Measurements from ENCODE around the gene COL20A1.

The COL20A1 gene

GRCh38 chr20:63272105-63273058 is 20.6 kb upstream of the COL20A1 start, which contains the start of gene ARFGAP1:
Gene ARFGAP1, plus strand, starts transcription at chr20:63272813. Its CDS starts 2,768 bp downstream, at chr20:63275581.
- DNase-seq (ENCODE audit: extremely low read depth, low read depth): peak; percentile 36
- peak within 1 kb of the TSS; percentile 92 for H3K4me3 ChIP-seq (replicated peaks; ENCODE audit: low read depth, low read length)
- no peak for TF ChIP-seq CTCF (IDR thresholded peaks at IDR 0.05; ENCODE audit: low read depth, low read length, missing control alignments)

- peak overlapping the region; percentile 92 for H3K4me3 ChIP-seq (replicated peaks; ENCODE audit: low read depth, low read length)
- TF ChIP-seq CTCF (IDR thresholded peaks at IDR 0.05; ENCODE audit: low read depth, low read length, missing control alignments): no peak
- no peak for DNase-seq (ENCODE audit: extremely low read depth, low read depth)
Observed at GRCh38 chr20:63273059-63273579, 19.9 kb upstream of the COL20A1 start.

GRCh38 chr20:63273635-63274380 is 19.2 kb upstream of the COL20A1 start:
- H3K4me3 ChIP-seq (replicated peaks; ENCODE audit: low read depth, low read length): peak overlapping the region; percentile 92
- no peak for TF ChIP-seq CTCF (IDR thresholded peaks at IDR 0.05; ENCODE audit: low read depth, low read length, missing control alignments)
- DNase-seq (ENCODE audit: extremely low read depth, low read depth): peak; percentile 26

GRCh38 chr20:63274381-63275228 is 18.4 kb upstream of the COL20A1 start:
- TF ChIP-seq CTCF (IDR thresholded peaks at IDR 0.05; ENCODE audit: low read depth, low read length, missing control alignments): no peak
- DNase-seq (ENCODE audit: extremely low read depth, low read depth): no peak
- H3K4me3 ChIP-seq (replicated peaks; ENCODE audit: low read depth, low read length): peak overlapping the region; percentile 92

GRCh38 chr20:63275825-63276224 is 17.2 kb upstream of the COL20A1 start:
- TF ChIP-seq CTCF (IDR thresholded peaks at IDR 0.05; ENCODE audit: low read depth, low read length, missing control alignments): no peak
- H3K4me3 ChIP-seq (replicated peaks; ENCODE audit: low read depth, low read length): no peak overlapping the region
- no peak for DNase-seq (ENCODE audit: extremely low read depth, low read depth)

- TF ChIP-seq CTCF (IDR thresholded peaks at IDR 0.05; ENCODE audit: low read depth, low read length, missing control alignments): no peak
- no peak overlapping the region for H3K4me3 ChIP-seq (replicated peaks; ENCODE audit: low read depth, low read length)
- no peak for DNase-seq (ENCODE audit: extremely low read depth, low read depth)
Observed at GRCh38 chr20:63276956-63277355, 16.0 kb upstream of the COL20A1 start.

Data from HFF-Myc (cell line).